IMR-90 (cell line): ENCODE measurements around the gene CRYZL1. TPM values are rescaled to one million over a fixed set of nuclear protein-coding genes. Genes with fewer than 3 reads are reported as not detected.

Source experiments
- ATAC-seq: fragments of 200-7000 bp; cut with Tn5 transposase; 2 replicates; pipeline ENCODE4 v1.9.1; 2020; ENCODE audit warnings: low read depth, mild to moderate bottlenecking, moderate library complexity
- BruUV-seq: library from RNA; stranded (reverse); fragments of 400-500 nt; replicated peaks from 2 replicates; lab custom pipeline; 2021; lab: Mats Ljungman, UMichigan
- CTCF ChIA-PET: fragments of 300-600 bp; formaldehyde crosslinking; extraction: SDS; loops from one replicate; lab custom pipeline; 2021; ENCODE audit warnings: antibody characterized with exemption; lab: Yijun Ruan, JAX
- POLR2A ChIA-PET: fragments of 300-600 bp; sonication (Branson Sonifier 250); formaldehyde crosslinking; loops from one replicate; lab custom pipeline; 2022; ENCODE audit warnings: antibody characterized with exemption; ENCODE audit not compliant: unreplicated experiment; lab: Charles Lee
- DNase-seq: peaks from one replicate; pipeline ENCODE4 v3.0.0; 2013
- H2AFZ ChIP-seq: replicated peaks from 2 replicates; pipeline ENCODE3; 2013; ENCODE audit warnings: low read length, mild to moderate bottlenecking; ENCODE audit not compliant: poor library complexity
- H2AK5ac ChIP-seq: 2 replicates; pipeline ENCODE4 v1.6.1; 2013; ENCODE audit warnings: low read depth, low read length, inconsistent platforms
- H2AK9ac ChIP-seq: replicated peaks from 2 replicates; pipeline ENCODE3; 2013; ENCODE audit warnings: mild to moderate bottlenecking, low read depth, low read length, moderate library complexity; ENCODE audit not compliant: poor library complexity
- H2BK120ac ChIP-seq: 2 replicates; pipeline ENCODE4 v1.6.1; 2013; ENCODE audit warnings: low read depth, low read length, inconsistent platforms
- H2BK15ac ChIP-seq: 3 replicates; pipeline ENCODE4 v1.6.1; 2013; ENCODE audit warnings: low read depth, low read length, inconsistent platforms
- H2BK20ac ChIP-seq: 2 replicates; pipeline ENCODE4 v1.6.1; 2013; ENCODE audit warnings: low read depth, mild to moderate bottlenecking, inconsistent platforms, low read length, moderate library complexity
- H2BK5ac ChIP-seq: 2 replicates; pipeline ENCODE4 v1.6.1; 2013; ENCODE audit warnings: mild to moderate bottlenecking, low read depth, low read length, inconsistent platforms; ENCODE audit not compliant: poor library complexity, severe bottlenecking
- H3K14ac ChIP-seq: replicated peaks from 2 replicates; pipeline ENCODE4 v1.6.1; 2013; ENCODE audit warnings: low read depth, low read length, inconsistent platforms
- H3K18ac ChIP-seq: 2 replicates; pipeline ENCODE4 v1.6.1; 2013; ENCODE audit warnings: low read depth, low read length, control low read depth
- H3K23ac ChIP-seq: 2 replicates; pipeline ENCODE4 v1.6.1; 2013; ENCODE audit warnings: low read depth, low read length, inconsistent platforms
- H3K27ac ChIP-seq: 2 replicates; pipeline ENCODE4 v1.5.1; 2013; ENCODE audit warnings: mild to moderate bottlenecking, control low read depth, low read length; ENCODE audit not compliant: insufficient read depth
- H3K27me3 ChIP-seq: 2 replicates; pipeline ENCODE4 v1.6.1; 2013; ENCODE audit warnings: low read length; ENCODE audit not compliant: control insufficient read depth, insufficient read depth
- H3K36me3 ChIP-seq: 2 replicates; pipeline ENCODE4 v1.6.1; 2013; ENCODE audit warnings: low read length, mixed read lengths; ENCODE audit not compliant: control insufficient read depth, insufficient read depth
- H3K4ac ChIP-seq: 2 replicates; pipeline ENCODE4 v1.6.1; 2013; ENCODE audit warnings: low read depth, low read length, inconsistent platforms
- H3K4me1 ChIP-seq: 2 replicates; pipeline ENCODE4 v1.6.1; 2013; ENCODE audit warnings: low read length, mixed read lengths; ENCODE audit not compliant: control insufficient read depth, insufficient read depth
- H3K4me2 ChIP-seq: 2 replicates; pipeline ENCODE4 v1.6.1; 2013; ENCODE audit warnings: low read depth, mild to moderate bottlenecking, control low read depth, low read length, moderate library complexity
- H3K4me3 ChIP-seq: 2 replicates; pipeline ENCODE4 v1.5.1; 2013; ENCODE audit warnings: low read depth, mild to moderate bottlenecking, control low read depth, low read length, moderate library complexity; ENCODE audit not compliant: insufficient read depth
- H3K56ac ChIP-seq: 2 replicates; pipeline ENCODE4 v1.6.1; 2013; ENCODE audit warnings: low read length, inconsistent platforms; ENCODE audit not compliant: insufficient read depth; ENCODE audit errors: extremely low read depth
- H3K79me1 ChIP-seq, 2 experiments: 2 replicates each; pipeline ENCODE4 v1.6.1; 2013; ENCODE audit warnings: low read length in 2 of 2, inconsistent platforms in 1 of 2, low read depth in 1 of 2
- H3K9ac ChIP-seq: 2 replicates; pipeline ENCODE4 v1.6.1; 2013; ENCODE audit warnings: low read depth, low read length, control low read depth
- H3K9me1 ChIP-seq: 2 replicates; pipeline ENCODE4 v1.6.1; 2013; ENCODE audit warnings: low read length, inconsistent platforms; ENCODE audit not compliant: insufficient read depth
- H3K9me3 ChIP-seq: 2 replicates; pipeline ENCODE4 v1.6.1; 2013; ENCODE audit warnings: low read length; ENCODE audit not compliant: control insufficient read depth, insufficient read depth
- H4K20me1 ChIP-seq: 2 replicates; pipeline ENCODE4 v1.6.1; 2013; ENCODE audit warnings: low read length, inconsistent platforms; ENCODE audit not compliant: insufficient read depth
- H4K5ac ChIP-seq: 2 replicates; pipeline ENCODE4 v1.6.1; 2013; ENCODE audit warnings: mild to moderate bottlenecking, low read depth, low read length, control low read depth
- H4K8ac ChIP-seq, 2 experiments: 2 replicates each; pipeline ENCODE4 v1.6.1; 2013; ENCODE audit warnings: low read depth in 2 of 2, low read length in 2 of 2, control low read depth in 1 of 2, inconsistent platforms in 1 of 2
- H4K91ac ChIP-seq: 2 replicates; pipeline ENCODE4 v1.6.1; 2013; ENCODE audit warnings: low read depth, low read length, inconsistent platforms; ENCODE audit not compliant: insufficient read depth
- BHLHE40 ChIP-seq: fragments of 150-350 bp; IDR thresholded peaks from 2 replicates; pipeline ENCODE4 v1.6.1; 2016; ENCODE audit warnings: mild to moderate bottlenecking, low read depth, low read length
- CHD1 ChIP-seq: IDR thresholded peaks from 2 replicates; pipeline ENCODE4 v1.6.1; 2012; ENCODE audit warnings: low read depth, low read length, improper control_type of control experiment
- ELK1 ChIP-seq: fragments of 150-350 bp; IDR thresholded peaks from 2 replicates; pipeline ENCODE4 v1.6.1; 2016; ENCODE audit warnings: low read depth, mild to moderate bottlenecking, low read length, moderate library complexity, borderline replicate concordance
- FOS ChIP-seq: fragments of 150-350 bp; IDR thresholded peaks from 2 replicates; pipeline ENCODE4 v1.6.1; 2016; ENCODE audit warnings: low read depth, low read length
- MAFK ChIP-seq: IDR thresholded peaks from 2 replicates; pipeline ENCODE4 v1.6.1; 2012; ENCODE audit warnings: low read depth, low read length, improper control_type of control experiment
- MAZ ChIP-seq: IDR thresholded peaks from 2 replicates; pipeline ENCODE4 v1.6.1; 2012; ENCODE audit warnings: low read depth, mild to moderate bottlenecking, low read length, improper control_type of control experiment, moderate library complexity, borderline replicate concordance
- NFE2L2 ChIP-seq: fragments of 150-350 bp; IDR thresholded peaks from 2 replicates; pipeline ENCODE4 v1.6.1; 2016; ENCODE audit warnings: low read depth, mild to moderate bottlenecking, low read length
- POLR2A ChIP-seq: IDR thresholded peaks from 2 replicates; pipeline ENCODE4 v1.6.1; 2012; ENCODE audit warnings: mild to moderate bottlenecking, low read depth, low read length
- RCOR1 ChIP-seq: IDR thresholded peaks from 2 replicates; pipeline ENCODE4 v1.6.1; 2012; ENCODE audit warnings: mild to moderate bottlenecking, low read length, improper control_type of control experiment; ENCODE audit not compliant: insufficient replicate concordance
- RFX5 ChIP-seq: IDR thresholded peaks from 2 replicates; pipeline ENCODE4 v1.8.0; 2012; ENCODE audit warnings: low read depth, mild to moderate bottlenecking, low read length, moderate library complexity
- SMC3 ChIP-seq: fragments of 150-350 bp; IDR thresholded peaks from 2 replicates; pipeline ENCODE4 v1.6.1; 2016; ENCODE audit warnings: low read depth, mild to moderate bottlenecking, antibody characterized with exemption, low read length, moderate library complexity
- WGBS, 2 experiments: methylation state at CpG; one replicate each; pipeline versions ENCODE4 v1.1.5 to v1.1.7; 2013; ENCODE audit warnings: missing lambda C conversion rate in 2 of 2; ENCODE audit not compliant: insufficient read length in 1 of 2; ENCODE audit errors: extremely low coverage in 2 of 2; 5-methylcytosine and 5-hydroxymethylcytosine counted together
- dilution Hi-C: fragments of 300-500 bp; cut with HindIII; formaldehyde crosslinking; loops from one replicate; pipeline ENCODE4 v1.14.3; 2018; ENCODE audit warnings: low sequenced_read_pairs; ENCODE audit not compliant: unreplicated experiment
- in situ Hi-C: fragments of 300-500 bp; cut with MboI; formaldehyde crosslinking; loops from 3 replicates; pipeline ENCODE4 v1.14.3; 2019; ENCODE audit warnings: low sequenced_read_pairs, inconsistent platforms, mixed read lengths
- intact Hi-C: fragments of 100-400 bp; cut with micrococcal nuclease; formaldehyde crosslinking; loops from 2 replicates; pipeline ENCODE4 v1.10.0; 2022
- polyA plus RNA-seq, 3 experiments: library from polyadenylated mRNA; depleted of rRNA; stranded (reverse); fragments of >200 nt; gene quantifications; 2 replicates each; pipeline ENCODE4 v1.2.3, GENCODE V29; 2012; ENCODE audit warnings: low replicate concordance in 1 of 3
- total RNA-seq: library from RNA; depleted of rRNA; stranded (reverse); fragments of >200 nt; gene quantifications from 2 replicates; pipeline ENCODE4 v1.2.3, GENCODE V29; 2012

Gene CRYZL1
- total and polyA plus RNA-seq, 2 of the 4 experiments (the other 2 are of a cell fraction): 19.9 to 28.5 TPM

GRCh38 chr21:33657124-33657820 is 15.7 kb upstream of the CRYZL1 start (continued):
- TF ChIP-seq ELK1: no peak
- no peak for TF ChIP-seq CHD1

- peaks cover 13% of the 10 kb centered on the region for H3K9me1 ChIP-seq
- H3K27me3 ChIP-seq: no peaks in the 10 kb centered on the region
- peaks cover 11% of the 10 kb centered on the region for H3K4me1 ChIP-seq
- H4K20me1 ChIP-seq: peaks cover 16% of the 10 kb centered on the region; the same call in 1 of the 2 replicates
- H3K4ac ChIP-seq: peak overlapping the region; percentile 93
- peak overlapping the region; percentile 92 for H2BK120ac ChIP-seq
- H2BK5ac ChIP-seq: peak overlapping the region; percentile 95
- H3K79me1 ChIP-seq: peaks cover 42 to 70% of the 10 kb centered on the region in 2 experiments
- dilution Hi-C loops: no loop called here
- H3K18ac ChIP-seq: peak overlapping the region; percentile 93
- in situ Hi-C loops: no loop called here
- H3K4me2 ChIP-seq: peak overlapping the region; percentile 57
- ATAC-seq: peak; percentile 88
- ChIA-PET CTCF (no interaction called here), POLR2A (no interaction called here)
- WGBS, 2 experiments: no CpG with 5 or more reads among the region's 8 CpGs
- H3K14ac ChIP-seq: peak overlapping the region; percentile 40
- H3K23ac ChIP-seq: peak overlapping the region; percentile 32; the same call in 1 of the 2 replicates
- peak; percentile 97 for DNase-seq
- no peak overlapping the region for H3K9ac ChIP-seq
- intact Hi-C loops: loop anchor here (2.0 kb wide), 1 partner anchor 29 kb away; no protein-coding TSS in a partner anchor
- peak overlapping the region; percentile 92 for H2AK5ac ChIP-seq
- peak overlapping the region; percentile 18 to 89 for H4K8ac ChIP-seq
- no peaks in the 10 kb centered on the region for H3K9me3 ChIP-seq
- H2AFZ ChIP-seq: no peak overlapping the region
- BruUV-seq: no TSS peak
- H2BK15ac ChIP-seq: peak overlapping the region; percentile 93
- H3K36me3 ChIP-seq: no peaks in the 10 kb centered on the region
- H4K91ac ChIP-seq: peak overlapping the region; percentile 85
- no peak overlapping the region for H3K4me3 ChIP-seq
- H3K56ac ChIP-seq: peak overlapping the region; percentile 52
- H4K5ac ChIP-seq: peak overlapping the region; percentile 94
- H2BK20ac ChIP-seq: peak overlapping the region; percentile 91
- no peak overlapping the region for H2AK9ac ChIP-seq
- H3K27ac ChIP-seq: peak overlapping the region; percentile 92
- no peak for TF ChIP-seq ELK1
- no peak for TF ChIP-seq MAFK
- TF ChIP-seq RFX5: no peak
- no peak; the same call in 1 of the 2 replicates for TF ChIP-seq SMC3
- peak; percentile 79 for TF ChIP-seq RCOR1
- no peak for TF ChIP-seq POLR2A
- no peak for TF ChIP-seq CHD1
- TF ChIP-seq NFE2L2: no peak
- TF ChIP-seq BHLHE40: no peak
- TF ChIP-seq FOS: peak; percentile 48
- no peak for TF ChIP-seq MAZ
Measured at GRCh38 chr21:33655588-33656221, 14.2 kb upstream of the CRYZL1 start.
